Keratinocyte (primary cell): ENCODE results near the gene GTF3C6. TPM values are rescaled to one million over a fixed set of nuclear protein-coding genes. Genes with fewer than 3 reads are reported as not detected.

Experiments used
- polyA plus RNA-seq, 5 experiments: library from polyadenylated mRNA; depleted of rRNA in 3 of 5; stranded (reverse) in 3 of 5; stranded (forward) in 1 of 5; unstranded in 1 of 5; fragments of >200 nt; gene quantifications; 1 replicate in 1 of 5; 2 replicates in 3 of 5; 3 replicates in 1 of 5; pipeline versions ENCODE4 v1.2.1 to v1.2.3, GENCODE V29; 2011 to 2012; ENCODE audit warnings: missing spikeins in 2 of 5, low read depth in 1 of 5, low replicate concordance in 1 of 5

The GTF3C6 gene
- polyA plus RNA-seq, 1 donor (not counting 4 experiments of a cell fraction or from before 2014, with no cell fraction given) = 40.8 TPM

Other genes starting within 250 kb of the GTF3C6 start
- 3.8 to 6.4 TPM (median 4.9 TPM) in 3 replicates for gene CDK19, start 143.2 kb upstream of the GTF3C6 start, polyA plus RNA-seq
- gene AMD1, start 83.9 kb upstream of the GTF3C6 start, polyA plus RNA-seq = 51.4 to 105 TPM (median 90.9 TPM) in 3 replicates
- gene RPF2, start 23.3 kb downstream of the GTF3C6 start, polyA plus RNA-seq = 25.5 to 58.1 TPM (median 31.2 TPM) in 3 replicates
- 0.10 TPM in 1 of 3 replicates, not detected in the others for gene SLC16A10, start 128.8 kb downstream of the GTF3C6 start, polyA plus RNA-seq